KG1 (cell line): ENCODE results near the gene MYCBPAP.

Source experiments
- DNase-seq: peaks from one replicate; lab custom pipeline; 2025; lab: John Stamatoyannopoulos, UW

Gene MYCBPAP

DNA sequence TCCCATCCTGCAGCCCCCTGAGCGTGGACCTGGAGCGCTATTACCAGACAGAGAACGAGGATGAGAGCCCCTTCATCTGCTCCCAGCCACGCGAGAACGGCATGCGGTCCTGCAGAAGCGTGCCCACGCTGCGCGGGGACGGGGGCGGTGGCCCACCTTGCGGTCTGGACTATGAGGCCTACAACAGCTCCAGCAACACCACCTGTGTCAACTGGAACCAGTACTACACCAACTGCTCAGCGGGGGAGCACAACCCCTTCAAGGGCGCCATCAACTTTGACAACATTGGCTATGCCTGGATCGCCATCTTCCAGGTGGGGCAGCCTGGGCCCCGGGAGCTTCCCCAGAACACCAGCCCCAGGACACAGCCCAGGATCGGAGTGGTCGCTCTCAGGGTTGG lies 64.3 kb downstream of the MYCBPAP start:
- DNase-seq, result no peak

- no peak for DNase-seq
Observed at GRCh38 chr17:50573866-50574611, 65.8 kb downstream of the MYCBPAP start.

DNA sequence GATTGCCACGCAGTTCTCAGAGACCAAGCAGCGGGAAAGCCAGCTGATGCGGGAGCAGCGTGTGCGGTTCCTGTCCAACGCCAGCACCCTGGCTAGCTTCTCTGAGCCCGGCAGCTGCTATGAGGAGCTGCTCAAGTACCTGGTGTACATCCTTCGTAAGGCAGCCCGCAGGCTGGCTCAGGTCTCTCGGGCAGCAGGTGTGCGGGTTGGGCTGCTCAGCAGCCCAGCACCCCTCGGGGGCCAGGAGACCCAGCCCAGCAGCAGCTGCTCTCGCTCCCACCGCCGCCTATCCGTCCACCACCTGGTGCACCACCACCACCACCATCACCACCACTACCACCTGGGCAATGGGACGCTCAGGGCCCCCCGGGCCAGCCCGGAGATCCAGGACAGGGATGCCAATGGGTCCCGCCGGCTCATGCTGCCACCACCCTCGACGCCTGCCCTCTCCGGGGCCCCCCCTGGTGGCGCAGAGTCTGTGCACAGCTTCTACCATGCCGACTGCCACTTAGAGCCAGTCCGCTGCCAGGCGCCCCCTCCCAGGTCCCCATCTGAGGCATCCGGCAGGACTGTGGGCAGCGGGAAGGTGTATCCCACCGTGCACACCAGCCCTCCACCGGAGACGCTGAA lies 67.5 kb downstream of the MYCBPAP start:
- DNase-seq, result no peak

GRCh38 chr17:50576864-50577263 lies 68.6 kb downstream of the MYCBPAP start:
- no peak for DNase-seq

DNA sequence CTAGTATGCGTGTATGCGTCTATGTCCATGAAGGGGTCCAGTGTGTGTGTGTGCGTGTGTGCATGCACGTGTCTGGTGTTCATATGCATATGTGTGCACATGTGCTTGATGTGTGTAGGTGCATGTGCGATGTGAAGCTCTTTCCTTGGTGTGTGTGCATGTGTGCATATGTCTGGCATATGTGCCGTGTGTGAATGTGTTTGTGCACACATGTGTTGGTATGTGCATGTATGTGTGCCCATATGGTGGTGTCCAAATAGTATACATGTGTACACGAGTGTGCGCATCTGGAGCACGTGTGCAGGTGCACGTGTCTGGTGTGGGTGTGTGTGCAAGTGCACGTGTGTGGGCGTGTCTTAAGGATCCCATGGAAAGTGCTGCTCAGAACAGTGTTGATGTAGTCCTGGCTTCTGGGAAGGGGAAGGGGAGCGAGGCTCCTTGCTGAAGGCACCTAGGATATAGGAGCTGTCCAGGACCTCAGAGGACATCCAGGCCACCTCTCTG lies 69.3 kb downstream of the MYCBPAP start:
- no peak for DNase-seq

GRCh38 chr17:50578173-50578572 lies 69.9 kb downstream of the MYCBPAP start:
- no peak for DNase-seq

- no peak for DNase-seq
Observed at GRCh38 chr17:50579399-50579798, 71.2 kb downstream of the MYCBPAP start.

GRCh38 chr17:50580646-50581045 lies 72.4 kb downstream of the MYCBPAP start:
- DNase-seq, result no peak
